NCI-H1092 (cell line): ENCODE results near the gene ZDHHC24.

Experiments used
- DNase-seq: peaks from one replicate; lab custom pipeline; 2025; lab: John Stamatoyannopoulos, UW

Gene ZDHHC24

GRCh38 chr11:66566221-66566620, 20.4 kb upstream of the ZDHHC24 start:
- no peak for DNase-seq

DNA sequence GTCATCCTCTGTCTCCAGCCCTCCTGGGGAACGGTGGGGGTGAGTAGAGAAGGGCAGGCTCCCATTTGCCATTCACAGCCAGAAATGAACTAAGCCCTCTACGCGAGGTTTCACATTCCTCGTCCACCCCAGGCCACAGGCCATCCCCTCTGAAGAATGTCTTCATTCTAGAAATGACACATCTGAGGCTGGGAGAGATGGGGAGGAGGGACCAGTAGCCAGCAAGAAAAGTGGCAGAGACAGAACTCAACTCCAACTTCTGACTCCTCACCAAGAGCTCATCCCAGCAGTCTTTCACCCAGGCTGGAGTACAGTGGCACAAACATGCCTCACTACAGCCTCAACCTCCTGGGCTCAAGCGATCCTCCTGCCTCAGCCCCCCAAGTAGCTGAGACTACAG, 19.1 kb upstream of the ZDHHC24 start:
- no peak for DNase-seq

DNA sequence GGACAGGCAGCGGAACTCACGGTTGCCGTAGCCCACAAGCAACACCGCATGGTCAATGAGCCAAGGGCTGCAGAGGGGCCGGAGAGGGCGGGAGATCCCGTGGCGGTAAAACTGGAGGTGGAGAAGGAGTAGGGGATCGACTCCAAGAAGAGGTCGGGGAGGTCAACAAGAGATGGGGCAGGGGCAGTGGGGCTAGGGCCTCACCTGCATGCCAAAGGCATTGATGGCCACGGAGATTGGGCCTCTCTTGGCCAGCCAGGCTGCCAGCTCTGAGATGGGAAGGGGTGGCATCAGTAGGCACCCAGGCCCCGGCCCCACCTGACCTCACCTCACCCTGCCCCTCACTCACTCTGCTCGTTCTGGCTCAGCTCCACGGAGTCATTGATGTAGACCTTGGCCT, 18.7 kb upstream of the ZDHHC24 start:
- no peak for DNase-seq

DNA sequence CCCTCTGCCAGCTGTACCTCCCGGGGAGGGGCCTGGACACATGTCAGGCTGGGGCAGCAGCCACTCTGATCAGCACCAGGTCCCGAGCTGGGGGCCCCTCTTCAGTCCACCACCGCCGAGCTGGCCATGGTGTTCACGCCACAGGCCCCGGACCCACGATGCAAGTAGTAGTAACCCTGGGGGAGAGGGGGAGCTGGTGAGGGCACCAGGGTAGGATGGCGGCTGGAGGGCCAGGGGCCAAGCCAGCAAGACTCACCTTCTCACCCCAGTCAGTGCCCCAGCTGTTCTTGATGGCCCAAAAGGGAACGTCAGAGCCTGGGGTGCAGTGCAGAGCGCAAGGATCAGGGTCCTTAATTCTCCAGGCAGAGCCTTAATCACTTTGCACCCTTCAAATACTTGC, 18.0 kb upstream of the ZDHHC24 start:
- DNase-seq, result no peak

- no peak for DNase-seq
These were observed 17.2 kb upstream of the ZDHHC24 start for GRCh38 chr11:66562907-66563583.

DNA sequence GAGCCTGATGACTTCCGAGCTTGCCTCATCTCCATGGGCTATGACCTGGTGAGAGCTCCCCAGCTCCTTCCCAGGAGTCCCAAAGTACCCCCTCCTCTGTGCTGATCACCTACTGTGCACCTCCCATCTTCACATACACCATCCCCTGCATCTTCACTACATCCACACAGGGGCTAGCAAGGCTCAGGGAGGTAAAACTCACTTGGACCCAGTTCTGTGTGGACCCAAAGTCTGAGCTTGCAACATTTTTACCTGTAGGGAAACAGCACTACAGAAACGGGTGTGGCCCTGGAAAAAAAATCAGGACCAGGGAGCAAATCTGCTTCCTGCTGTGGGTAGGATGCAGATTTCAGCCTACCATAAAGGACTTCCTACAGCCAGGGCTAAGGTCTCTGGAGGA, 16.4 kb upstream of the ZDHHC24 start:
- DNase-seq, result no peak

DNA sequence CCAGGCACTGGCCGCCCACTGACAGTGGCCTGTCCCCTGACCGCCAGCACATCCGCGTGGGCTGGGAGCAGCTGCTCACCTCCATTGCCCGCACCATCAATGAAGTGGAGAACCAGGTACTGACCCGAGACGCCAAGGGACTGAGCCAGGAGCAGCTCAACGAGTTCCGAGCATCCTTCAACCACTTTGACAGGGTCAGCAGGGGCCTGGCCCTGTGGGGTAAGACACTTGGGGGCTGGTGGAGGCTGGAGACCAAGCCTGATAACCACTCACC, 16.1 kb upstream of the ZDHHC24 start:
- DNase-seq, result no peak

GRCh38 chr11:66561178-66561974, 15.5 kb upstream of the ZDHHC24 start:
- DNase-seq, result no peak

DNA sequence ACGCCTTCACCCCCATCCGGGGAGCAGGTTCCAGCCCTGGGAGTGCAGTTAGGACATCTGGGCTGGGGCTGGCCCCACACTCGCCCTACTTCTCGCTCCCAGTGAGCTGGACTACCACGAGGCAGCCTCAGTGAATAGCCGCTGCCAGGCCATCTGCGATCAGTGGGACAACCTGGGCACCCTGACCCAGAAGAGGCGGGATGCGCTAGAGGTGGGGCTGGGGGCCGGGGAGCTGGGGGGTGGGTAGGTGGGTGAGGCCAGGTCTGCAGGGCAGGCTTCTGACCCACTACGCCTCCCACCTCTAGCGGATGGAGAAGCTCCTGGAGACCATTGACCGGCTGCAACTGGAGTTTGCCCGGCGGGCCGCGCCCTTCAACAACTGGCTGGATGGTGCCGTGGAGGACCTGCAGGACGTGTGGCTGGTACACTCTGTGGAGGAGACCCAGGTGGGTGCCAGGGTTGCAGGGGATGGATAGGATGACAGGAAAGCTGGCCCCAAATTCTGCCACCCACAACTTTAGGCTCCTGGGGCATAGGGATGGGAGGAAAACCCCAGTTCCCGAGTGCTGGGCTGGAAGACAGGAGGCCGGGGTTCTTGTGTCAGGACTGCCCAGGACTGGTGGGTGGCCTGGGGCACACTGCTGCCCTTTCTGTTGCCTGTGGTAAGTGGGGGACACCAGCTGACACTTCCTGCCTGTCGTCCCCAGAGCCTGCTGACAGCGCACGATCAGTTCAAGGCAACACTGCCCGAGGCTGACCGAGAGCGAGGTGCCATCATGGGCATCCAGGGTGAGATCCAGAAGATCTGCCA, 14.2 kb upstream of the ZDHHC24 start:
- DNase-seq, result no peak

- DNase-seq, result no peak
These were observed 13.5 kb upstream of the ZDHHC24 start for GRCh38 chr11:66559142-66559865.

- no peak for DNase-seq
These were observed 12.0 kb upstream of the ZDHHC24 start for GRCh38 chr11:66557733-66558326.

- no peak for DNase-seq
These were observed 10.2 kb upstream of the ZDHHC24 start for GRCh38 chr11:66556086-66556485.

DNA sequence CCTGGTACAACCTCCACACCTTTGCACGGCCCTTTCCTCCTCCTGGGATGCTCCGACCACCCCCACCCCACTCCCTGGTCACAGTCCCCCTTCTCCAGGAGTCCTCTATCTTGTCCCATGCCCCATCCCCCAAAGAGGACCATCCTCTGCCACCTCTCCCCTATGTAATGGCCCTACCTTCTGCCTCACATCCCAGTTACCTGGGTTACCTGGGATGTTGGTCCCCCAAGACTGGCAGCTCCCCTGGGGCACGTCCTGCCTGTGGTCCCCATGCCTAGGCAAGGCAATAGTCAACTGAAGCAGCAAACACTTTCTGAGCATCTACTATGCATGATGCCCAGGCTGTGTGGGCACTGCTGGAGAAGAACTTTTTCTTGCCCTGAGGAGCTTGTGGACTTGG, 9.6 kb upstream of the ZDHHC24 start:
- no peak for DNase-seq

DNA sequence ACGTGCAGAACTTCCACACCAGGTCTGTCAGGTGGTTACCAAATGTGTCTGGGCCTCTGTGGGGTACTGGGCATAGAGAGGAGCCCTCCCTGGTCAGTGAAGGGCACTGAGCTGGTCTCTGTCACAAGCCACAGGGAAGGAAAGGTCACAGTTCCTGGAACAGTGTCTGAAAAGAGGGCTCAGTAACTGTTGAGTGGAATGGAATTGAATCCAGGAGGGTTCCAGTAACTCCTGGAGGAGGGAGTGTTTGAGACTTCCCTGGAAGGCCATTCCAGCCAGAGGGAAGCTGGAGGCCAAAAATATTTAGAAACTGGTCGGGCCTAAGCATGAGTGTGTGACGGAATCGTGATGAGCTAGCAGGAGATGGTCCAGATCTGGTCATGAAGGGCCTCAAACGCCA, 8.8 kb upstream of the ZDHHC24 start:
- no peak for DNase-seq

DNA sequence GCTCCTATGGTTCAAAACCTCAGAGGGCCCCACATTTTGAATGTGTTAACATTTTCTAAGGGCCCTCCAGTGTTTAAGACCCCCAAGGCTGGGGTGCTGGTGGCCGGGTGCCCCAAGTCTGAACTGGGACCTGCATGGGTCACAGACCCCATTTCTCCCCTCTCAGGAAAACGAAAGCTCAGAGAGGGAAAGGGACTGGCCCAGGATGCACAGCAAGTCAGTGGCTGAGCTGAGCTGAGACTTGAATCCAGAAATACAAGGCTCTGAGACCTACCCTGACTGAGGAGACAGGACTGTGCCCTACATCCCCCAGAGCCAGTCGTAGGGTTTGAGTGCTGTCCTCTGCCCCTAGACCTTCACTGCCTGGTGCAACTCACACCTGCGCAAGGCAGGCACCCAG, 5.0 kb upstream of the ZDHHC24 start:
- no peak for DNase-seq

GRCh38 chr11:66549696-66550095, 3.8 kb upstream of the ZDHHC24 start:
- DNase-seq, result no peak

- DNase-seq, result no peak
These were observed 3.2 kb upstream of the ZDHHC24 start for GRCh38 chr11:66548774-66549630.

GRCh38 chr11:66548041-66548440, 2.2 kb upstream of the ZDHHC24 start:
- no peak for DNase-seq

DNA sequence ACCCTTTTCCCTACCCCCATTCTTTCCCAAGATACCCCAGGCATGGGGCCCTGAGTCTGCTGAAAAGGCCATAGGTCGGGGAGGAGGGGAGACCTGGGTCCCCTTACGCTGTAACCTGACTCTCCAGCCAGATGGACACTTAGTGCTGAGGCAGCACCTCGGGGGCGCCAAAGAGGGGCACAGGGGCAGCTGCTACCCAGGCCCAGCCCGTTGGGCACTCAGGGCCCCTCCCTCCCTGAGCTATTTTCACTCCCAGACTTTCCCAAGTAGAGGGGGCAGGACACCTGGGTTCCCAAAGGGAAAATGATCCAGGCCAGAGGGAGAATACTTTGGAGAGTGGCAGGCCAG, 1.8 kb upstream of the ZDHHC24 start:
- no peak for DNase-seq

DNA sequence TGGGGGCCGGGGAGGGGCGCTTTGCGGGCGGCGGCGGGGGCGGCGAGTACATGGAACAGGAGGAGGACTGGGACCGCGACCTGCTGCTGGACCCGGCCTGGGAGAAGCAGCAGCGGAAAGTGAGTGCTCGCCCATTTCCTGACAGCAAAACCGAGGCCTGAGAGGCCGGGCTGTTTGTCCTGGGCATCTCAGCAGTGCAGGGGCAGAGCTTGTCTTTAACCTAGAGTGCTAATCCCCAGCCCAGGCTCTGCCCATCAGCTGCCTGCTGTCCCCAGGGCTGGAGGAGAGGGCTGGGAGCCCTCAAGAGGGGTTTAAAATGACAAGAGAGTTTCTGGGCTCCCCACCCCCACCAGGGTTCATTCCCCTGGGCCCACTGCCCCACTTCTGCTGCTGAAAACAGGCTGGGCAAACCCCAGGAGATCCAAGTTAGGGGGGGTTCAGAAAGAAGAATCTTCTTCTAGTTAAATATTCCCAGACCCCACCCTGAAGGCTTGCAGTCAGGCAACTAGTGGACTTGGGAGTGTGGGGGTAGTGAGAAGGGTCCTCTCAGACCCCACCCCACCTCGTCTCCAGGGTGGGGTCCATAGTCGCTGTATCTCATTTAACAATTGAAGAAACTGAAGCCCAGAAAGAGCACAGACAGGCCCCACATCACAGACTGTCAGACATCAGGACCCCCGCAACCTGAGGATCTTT, 1.3 kb upstream of the ZDHHC24 start:
- no peak for DNase-seq
